ENCODE results near the gene ATF5. TPM values are rescaled to one million over a fixed set of nuclear protein-coding genes. Genes with fewer than 3 reads are reported as not detected.
"Not testable (repeated sequence)": the region's sequence is repeated elsewhere in the genome, so short reads cannot be mapped to it uniquely, and the experiment has no call there.

ATF5 gene
- polyA plus RNA-seq, 2 donors, result 15.5 to 24.3 TPM

DNA sequence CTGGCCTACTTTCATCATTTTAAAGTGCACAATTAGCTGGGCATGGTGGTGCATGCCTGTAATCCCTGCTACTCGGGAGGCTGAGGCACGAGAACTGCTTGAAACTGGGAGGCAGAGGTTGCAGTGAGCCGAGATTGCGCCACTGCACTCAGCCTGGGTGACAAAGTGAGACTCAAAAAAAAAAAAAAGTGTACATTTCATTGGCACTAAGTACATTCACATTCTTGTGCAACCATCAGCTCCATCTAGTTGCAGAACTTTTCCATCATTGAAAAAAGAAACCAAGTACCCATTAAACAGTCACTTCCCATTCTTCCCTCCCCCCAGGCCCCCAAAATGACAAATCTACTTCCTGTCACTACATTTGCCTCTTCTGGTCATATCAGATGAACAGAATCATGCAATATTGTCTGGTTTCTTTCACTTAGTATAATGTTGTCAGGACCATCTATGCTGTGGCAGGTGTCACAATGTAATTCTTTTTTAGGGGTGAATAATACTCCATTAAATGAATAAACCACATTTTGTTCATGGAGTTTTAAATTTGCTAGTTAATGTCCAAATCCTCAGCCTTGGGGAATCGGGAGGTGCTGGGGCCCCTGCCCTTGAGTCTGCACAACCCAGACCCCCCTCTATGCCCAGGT, 39.4 kb downstream of the ATF5 start:
- no peaks in the 10 kb centered on the region for H3K9me3 ChIP-seq (ENCODE audit: control insufficient read depth in 2 of 2, insufficient read depth in 1 of 2, low read depth in 1 of 2, low read length in 1 of 2)
- no peak overlapping the region for H3K4me3 ChIP-seq (ENCODE audit: low read depth in 1 of 2, low read length in 2 of 2)
- peaks cover 0 to 3% of the 10 kb centered on the region in 2 donors for H3K4me1 ChIP-seq (ENCODE audit: control insufficient read depth in 2 of 2, insufficient read depth in 2 of 2, low read length in 1 of 2)
- no peaks in the 10 kb centered on the region for H3K27me3 ChIP-seq (ENCODE audit: control insufficient read depth in 1 of 2, insufficient read depth in 2 of 2, low read length in 2 of 2)
- 72 to 84% methylated on average over 5 of the region's 5 CpGs for WGBS, 2 donors
- H3K36me3 ChIP-seq (ENCODE audit: control insufficient read depth in 2 of 2, insufficient read depth in 2 of 2, low read length in 1 of 2), result no peaks in the 10 kb centered on the region
- H3K27ac ChIP-seq (ENCODE audit: low read depth in 2 of 2, low read length in 1 of 2), result no peak overlapping the region

DNA sequence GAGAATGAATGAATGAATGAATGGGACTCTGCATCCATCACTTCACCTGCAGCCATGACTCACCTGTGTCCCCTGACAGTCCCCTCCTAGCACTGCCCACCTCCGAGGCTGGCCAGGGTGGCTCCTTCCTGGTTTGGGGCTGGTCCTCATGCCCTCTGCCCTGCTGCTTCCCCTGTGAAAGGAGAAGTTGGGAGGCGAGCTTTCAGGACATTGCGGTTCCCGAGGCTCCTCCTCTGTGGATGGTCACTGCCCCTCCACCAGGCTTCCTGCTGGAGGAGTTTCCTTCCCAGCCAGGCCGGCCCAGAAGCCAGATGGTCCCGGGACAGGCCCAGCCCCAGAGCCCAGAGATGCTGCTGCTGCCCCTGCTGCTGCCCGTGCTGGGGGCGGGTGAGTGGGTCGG, 40.4 kb downstream of the ATF5 start:
- not testable (repeated sequence) for H3K9me3 ChIP-seq (ENCODE audit: control insufficient read depth in 2 of 2, insufficient read depth in 1 of 2, low read depth in 1 of 2, low read length in 1 of 2); H3K27ac ChIP-seq (ENCODE audit: low read depth in 2 of 2, low read length in 1 of 2)
- WGBS, 2 donors, result 15 to 26% methylated on average over 3 to 5 of the region's 9 CpGs

DNA sequence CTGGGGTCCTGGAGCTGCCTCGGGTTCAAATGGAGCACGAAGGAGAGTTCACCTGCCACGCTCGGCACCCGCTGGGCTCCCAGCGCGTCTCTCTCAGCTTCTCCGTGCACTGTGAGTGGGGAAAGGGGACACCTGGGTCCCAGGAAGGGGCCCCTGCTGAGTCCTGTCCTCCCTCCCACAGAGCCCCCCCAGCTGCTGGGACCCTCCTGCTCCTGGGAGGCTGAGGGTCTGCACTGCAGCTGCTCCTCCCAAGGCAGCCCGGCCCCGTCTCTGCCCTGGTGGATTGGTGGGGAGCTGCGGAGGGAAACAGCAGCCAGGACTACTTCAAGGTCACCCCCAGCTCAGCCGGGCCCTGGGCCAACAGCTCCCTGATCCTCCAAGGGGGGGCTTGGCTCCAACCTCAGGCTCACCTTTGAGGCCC, 43.0 kb downstream of the ATF5 start:
- H3K4me1 ChIP-seq (ENCODE audit: control insufficient read depth in 2 of 2, insufficient read depth in 2 of 2, low read length in 1 of 2), result peaks cover 0 to 3% of the 10 kb centered on the region in 2 donors
- H3K9me3 ChIP-seq (ENCODE audit: control insufficient read depth in 2 of 2, insufficient read depth in 1 of 2, low read depth in 1 of 2, low read length in 1 of 2), result no peaks in the 10 kb centered on the region
- H3K4me3 ChIP-seq (ENCODE audit: low read depth in 1 of 2, low read length in 2 of 2), result no peak overlapping the region
- peaks cover 0 to 5% of the 10 kb centered on the region in 2 donors for H3K36me3 ChIP-seq (ENCODE audit: control insufficient read depth in 2 of 2, insufficient read depth in 2 of 2, low read length in 1 of 2)
- WGBS, 2 donors, result 37 to 67% methylated on average over 6 to 12 of the region's 12 CpGs
- H3K27me3 ChIP-seq (ENCODE audit: control insufficient read depth in 1 of 2, insufficient read depth in 2 of 2, low read length in 2 of 2), result no peaks in the 10 kb centered on the region
- no peak overlapping the region for H3K27ac ChIP-seq (ENCODE audit: low read depth in 2 of 2, low read length in 1 of 2)

More for the DNA sequence above, 40.4 kb downstream of the ATF5 start:
- H3K27me3 ChIP-seq (ENCODE audit: control insufficient read depth in 1 of 2, insufficient read depth in 2 of 2, low read length in 2 of 2); H3K4me3 ChIP-seq (ENCODE audit: low read depth in 1 of 2, low read length in 2 of 2); H3K36me3 ChIP-seq (ENCODE audit: control insufficient read depth in 2 of 2, insufficient read depth in 2 of 2, low read length in 1 of 2); H3K4me1 ChIP-seq (ENCODE audit: control insufficient read depth in 2 of 2, insufficient read depth in 2 of 2, low read length in 1 of 2): not testable (repeated sequence)

- WGBS, 2 donors, result 79 to 85% methylated on average over 6 of the region's 6 CpGs
Measured at GRCh38 chr19:49972841-49973240, 43.8 kb downstream of the ATF5 start.

GRCh38 chr19:49973987-49974386, 45.0 kb downstream of the ATF5 start:
- Histone ChIP-seq H3K4me1 (ENCODE audit: control insufficient read depth in 2 of 2, insufficient read depth in 2 of 2, low read length in 1 of 2) (peaks cover 0 to 3% of the 10 kb centered on the region in 2 donors), H3K27me3 (ENCODE audit: control insufficient read depth in 1 of 2, insufficient read depth in 2 of 2, low read length in 2 of 2) (no peaks in the 10 kb centered on the region), H3K36me3 (ENCODE audit: control insufficient read depth in 2 of 2, insufficient read depth in 2 of 2, low read length in 1 of 2) (peaks cover 5 to 9% of the 10 kb centered on the region in 2 donors), H3K4me3 (ENCODE audit: low read depth in 1 of 2, low read length in 2 of 2) (no peak overlapping the region), H3K27ac (ENCODE audit: low read depth in 2 of 2, low read length in 1 of 2) (no peak overlapping the region), H3K9me3 (ENCODE audit: control insufficient read depth in 2 of 2, insufficient read depth in 1 of 2, low read depth in 1 of 2, low read length in 1 of 2) (no peaks in the 10 kb centered on the region)
- 88% methylated on average over 18 of the region's 18 CpGs for WGBS, 2 donors

More at GRCh38 chr19:49972841-49973240, 43.8 kb downstream of the ATF5 start:
- Histone ChIP-seq H3K4me3 (ENCODE audit: low read depth in 1 of 2, low read length in 2 of 2) (no peak overlapping the region), H3K27ac (ENCODE audit: low read depth in 2 of 2, low read length in 1 of 2) (no peak overlapping the region), H3K27me3 (ENCODE audit: control insufficient read depth in 1 of 2, insufficient read depth in 2 of 2, low read length in 2 of 2) (no peaks in the 10 kb centered on the region), H3K9me3 (ENCODE audit: control insufficient read depth in 2 of 2, insufficient read depth in 1 of 2, low read depth in 1 of 2, low read length in 1 of 2) (no peaks in the 10 kb centered on the region), H3K4me1 (ENCODE audit: control insufficient read depth in 2 of 2, insufficient read depth in 2 of 2, low read length in 1 of 2) (peaks cover 0 to 3% of the 10 kb centered on the region in 2 donors), H3K36me3 (ENCODE audit: control insufficient read depth in 2 of 2, insufficient read depth in 2 of 2, low read length in 1 of 2) (peaks cover 4 to 5% of the 10 kb centered on the region in 2 donors)

- no peak overlapping the region for H3K27ac ChIP-seq (ENCODE audit: low read depth in 2 of 2, low read length in 1 of 2)
- peaks cover 0 to 3% of the 10 kb centered on the region in 2 donors for H3K4me1 ChIP-seq (ENCODE audit: control insufficient read depth in 2 of 2, insufficient read depth in 2 of 2, low read length in 1 of 2)
- no peaks in the 10 kb centered on the region for H3K27me3 ChIP-seq (ENCODE audit: control insufficient read depth in 1 of 2, insufficient read depth in 2 of 2, low read length in 2 of 2)
- no peaks in the 10 kb centered on the region for H3K9me3 ChIP-seq (ENCODE audit: control insufficient read depth in 2 of 2, insufficient read depth in 1 of 2, low read depth in 1 of 2, low read length in 1 of 2)
- no peak overlapping the region for H3K4me3 ChIP-seq (ENCODE audit: low read depth in 1 of 2, low read length in 2 of 2)
- H3K36me3 ChIP-seq (ENCODE audit: control insufficient read depth in 2 of 2, insufficient read depth in 2 of 2, low read length in 1 of 2), result peaks cover 5 to 9% of the 10 kb centered on the region in 2 donors
- WGBS, 2 donors, result 78 to 80% methylated on average over 7 of the region's 7 CpGs
Measured at GRCh38 chr19:49975051-49975450, 46.0 kb downstream of the ATF5 start.

- WGBS, 2 donors, result 81 to 87% methylated on average over 3 of the region's 3 CpGs
Measured at GRCh38 chr19:49976496-49976895, 47.5 kb downstream of the ATF5 start.

DNA sequence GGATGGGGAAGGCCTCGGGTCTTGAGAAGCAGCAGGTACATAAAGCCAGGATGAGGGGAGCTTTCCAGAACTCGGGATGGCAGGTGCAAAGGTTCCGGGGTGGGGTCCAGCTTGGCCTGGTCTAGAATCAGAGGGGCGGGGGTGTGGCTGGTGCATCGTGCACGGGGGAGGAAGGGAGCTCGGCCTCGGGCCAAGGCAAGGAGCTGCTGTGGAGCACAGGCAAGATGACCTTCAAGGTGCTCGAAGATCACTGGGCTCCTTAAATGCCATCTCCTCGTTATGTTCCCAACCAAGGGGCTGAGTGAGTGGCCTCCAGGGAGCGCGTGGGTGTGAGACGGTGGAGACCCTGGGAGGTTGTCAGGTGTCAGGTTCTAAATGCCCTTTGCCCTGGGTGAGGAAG, 48.1 kb downstream of the ATF5 start:
- Histone ChIP-seq H3K36me3 (ENCODE audit: control insufficient read depth in 2 of 2, insufficient read depth in 2 of 2, low read length in 1 of 2) (peaks cover 5 to 13% of the 10 kb centered on the region in 2 donors), H3K27ac (ENCODE audit: low read depth in 2 of 2, low read length in 1 of 2) (no peak overlapping the region)

More at GRCh38 chr19:49976496-49976895, 47.5 kb downstream of the ATF5 start:
- Histone ChIP-seq H3K4me1 (ENCODE audit: control insufficient read depth in 2 of 2, insufficient read depth in 2 of 2, low read length in 1 of 2) (peaks cover 0 to 3% of the 10 kb centered on the region in 2 donors), H3K9me3 (ENCODE audit: control insufficient read depth in 2 of 2, insufficient read depth in 1 of 2, low read depth in 1 of 2, low read length in 1 of 2) (no peaks in the 10 kb centered on the region), H3K27me3 (ENCODE audit: control insufficient read depth in 1 of 2, insufficient read depth in 2 of 2, low read length in 2 of 2) (no peaks in the 10 kb centered on the region), H3K4me3 (ENCODE audit: low read depth in 1 of 2, low read length in 2 of 2) (no peak overlapping the region), H3K36me3 (ENCODE audit: control insufficient read depth in 2 of 2, insufficient read depth in 2 of 2, low read length in 1 of 2) (peaks cover 5 to 9% of the 10 kb centered on the region in 2 donors), H3K27ac (ENCODE audit: low read depth in 2 of 2, low read length in 1 of 2) (no peak overlapping the region)

GRCh38 chr19:49977881-49978280, 48.9 kb downstream of the ATF5 start:
- peaks cover 5 to 13% of the 10 kb centered on the region in 2 donors for H3K36me3 ChIP-seq (ENCODE audit: control insufficient read depth in 2 of 2, insufficient read depth in 2 of 2, low read length in 1 of 2)
- H3K4me1 ChIP-seq (ENCODE audit: control insufficient read depth in 2 of 2, insufficient read depth in 2 of 2, low read length in 1 of 2), result no peaks in the 10 kb centered on the region

More for the DNA sequence above, 48.1 kb downstream of the ATF5 start:
- WGBS, 2 donors, result 80 to 85% methylated on average over 13 of the region's 13 CpGs
- Histone ChIP-seq H3K9me3 (ENCODE audit: control insufficient read depth in 2 of 2, insufficient read depth in 1 of 2, low read depth in 1 of 2, low read length in 1 of 2) (no peaks in the 10 kb centered on the region), H3K4me3 (ENCODE audit: low read depth in 1 of 2, low read length in 2 of 2) (no peak overlapping the region), H3K4me1 (ENCODE audit: control insufficient read depth in 2 of 2, insufficient read depth in 2 of 2, low read length in 1 of 2) (peaks cover 0 to 2% of the 10 kb centered on the region in 2 donors), H3K27me3 (ENCODE audit: control insufficient read depth in 1 of 2, insufficient read depth in 2 of 2, low read length in 2 of 2) (no peaks in the 10 kb centered on the region)

GRCh38 chr19:49978324-49978723, 49.3 kb downstream of the ATF5 start:
- H3K4me3 ChIP-seq (ENCODE audit: low read depth in 1 of 2, low read length in 2 of 2), result no peak overlapping the region
- no peaks in the 10 kb centered on the region for H3K9me3 ChIP-seq (ENCODE audit: control insufficient read depth in 2 of 2, insufficient read depth in 1 of 2, low read depth in 1 of 2, low read length in 1 of 2)
- 84 to 86% methylated on average over 11 of the region's 11 CpGs for WGBS, 2 donors
- H3K4me1 ChIP-seq (ENCODE audit: control insufficient read depth in 2 of 2, insufficient read depth in 2 of 2, low read length in 1 of 2), result no peaks in the 10 kb centered on the region
- H3K36me3 ChIP-seq (ENCODE audit: control insufficient read depth in 2 of 2, insufficient read depth in 2 of 2, low read length in 1 of 2), result peaks cover 5 to 13% of the 10 kb centered on the region in 2 donors
- no peaks in the 10 kb centered on the region for H3K27me3 ChIP-seq (ENCODE audit: control insufficient read depth in 1 of 2, insufficient read depth in 2 of 2, low read length in 2 of 2)
- H3K27ac ChIP-seq (ENCODE audit: low read depth in 2 of 2, low read length in 1 of 2), result no peak overlapping the region

More at GRCh38 chr19:49977881-49978280, 48.9 kb downstream of the ATF5 start:
- 85% methylated on average over 18 of the region's 18 CpGs for whole genome bisulfite sequencing, 2 donors
- Histone ChIP-seq H3K9me3 (ENCODE audit: control insufficient read depth in 2 of 2, insufficient read depth in 1 of 2, low read depth in 1 of 2, low read length in 1 of 2) (no peaks in the 10 kb centered on the region), H3K4me3 (ENCODE audit: low read depth in 1 of 2, low read length in 2 of 2) (no peak overlapping the region), H3K27ac (ENCODE audit: low read depth in 2 of 2, low read length in 1 of 2) (no peak overlapping the region), H3K27me3 (ENCODE audit: control insufficient read depth in 1 of 2, insufficient read depth in 2 of 2, low read length in 2 of 2) (no peaks in the 10 kb centered on the region)
